ENCODE measurements around the gene WDR55. TPM values are rescaled to one million over a fixed set of nuclear protein-coding genes. Genes with fewer than 3 reads are reported as not detected.

Gene WDR55
- total and polyA plus RNA-seq, 2 of the 13 experiments (the other 11 are each of a cell fraction or from before 2014, with no cell fraction given), result 17.7 to 18.2 TPM

DNA sequence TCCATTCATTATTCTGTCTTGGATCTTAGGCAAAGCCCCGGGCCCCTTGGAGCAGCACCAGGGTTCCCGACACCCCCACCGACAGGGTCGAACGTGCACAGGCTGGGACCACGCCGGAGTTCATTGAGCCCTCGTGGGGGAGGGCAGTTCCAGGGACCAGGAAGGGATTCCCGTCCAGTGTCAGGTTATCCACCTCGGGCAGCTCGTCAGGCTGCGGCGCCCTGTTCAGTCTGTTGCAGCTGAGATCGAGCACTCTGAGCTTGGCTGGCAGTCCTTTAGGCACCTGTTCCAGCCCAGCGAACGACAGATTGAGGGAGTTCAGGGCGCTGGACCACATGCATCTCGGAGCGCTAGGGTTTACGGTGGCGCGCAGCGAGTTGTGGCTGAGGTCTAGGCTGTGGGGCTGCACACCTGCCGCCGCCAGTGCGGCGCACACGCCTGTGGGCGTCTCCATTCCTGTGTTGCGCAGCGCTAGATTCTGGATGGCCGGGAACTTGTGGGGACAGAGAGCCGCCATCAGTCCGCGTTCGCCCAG is 32.8 kb upstream of the WDR55 start:
- H3K79me2 ChIP-seq (ENCODE audit: insufficient read depth, low read length), result no peaks in the 10 kb centered on the region
- H3K9ac ChIP-seq (ENCODE audit: insufficient read depth, low read depth, low read length), result no peak overlapping the region
- in situ Hi-C loops (cut with HindIII; ENCODE audit: extremely low pct_ligation_motif_present, low pct_unique_long_range_greater_than_20kb), result loop anchor here (5.0 kb wide), 1 partner anchor 70 kb away; the partner anchor contains the start of genes APBB3 and SLC35A4
- no peaks in the 10 kb centered on the region for H4K20me1 ChIP-seq (ENCODE audit: insufficient read depth, low read length)
- H2AFZ ChIP-seq (ENCODE audit: low read length), result no peak overlapping the region
- ChIA-PET POLR2A (interaction anchor here (1.5 kb wide), 1 partner anchor 75 kb away, joined by 3 read pairs; the partner anchor contains the start of gene SRA1), CTCF (ENCODE audit: low intra/inter-chr PET ratio, low total read pairs) (no interaction called here)
- no peak overlapping the region for H3K27ac ChIP-seq (ENCODE audit: extremely low read length, insufficient read depth, low read length)
- no TSS peak for BruUV-seq (replicated peaks)
- no peak for DNase-seq (ENCODE audit: low spot score)
- no peaks in the 10 kb centered on the region for H3K36me3 ChIP-seq (replicated peaks in 1 of 2; ENCODE audit: control insufficient read depth in 1 of 2, insufficient read depth in 2 of 2, low read length in 2 of 2)
- intact Hi-C loops (cut with micrococcal nuclease; ENCODE audit: unreplicated experiment), result no loop called here
- peaks cover 45% of the 10 kb centered on the region for H3K4me1 ChIP-seq (ENCODE audit: insufficient read depth, low read length)
- no peaks in the 10 kb centered on the region for H3K27me3 ChIP-seq (ENCODE audit: control insufficient read depth in 1 of 2, insufficient read depth in 2 of 2, low read length in 2 of 2)
- FAIRE-seq, result no peak
- H3K4me2 ChIP-seq (ENCODE audit: low read depth, low read length), result no peak overlapping the region
- no peak for ATAC-seq
- H3K4me3 ChIP-seq (replicated peaks in 1 of 3; ENCODE audit: insufficient read depth in 1 of 3, low read depth in 2 of 3, low read length in 3 of 3), result no peak overlapping the region
- peaks cover 20% of the 10 kb centered on the region for H3K9me3 ChIP-seq (ENCODE audit: low read length)
- 96% methylated on average over 28 of the region's 36 CpGs for WGBS (ENCODE audit: low lambda C conversion rate)
- TF ChIP-seq, protein P1, sequence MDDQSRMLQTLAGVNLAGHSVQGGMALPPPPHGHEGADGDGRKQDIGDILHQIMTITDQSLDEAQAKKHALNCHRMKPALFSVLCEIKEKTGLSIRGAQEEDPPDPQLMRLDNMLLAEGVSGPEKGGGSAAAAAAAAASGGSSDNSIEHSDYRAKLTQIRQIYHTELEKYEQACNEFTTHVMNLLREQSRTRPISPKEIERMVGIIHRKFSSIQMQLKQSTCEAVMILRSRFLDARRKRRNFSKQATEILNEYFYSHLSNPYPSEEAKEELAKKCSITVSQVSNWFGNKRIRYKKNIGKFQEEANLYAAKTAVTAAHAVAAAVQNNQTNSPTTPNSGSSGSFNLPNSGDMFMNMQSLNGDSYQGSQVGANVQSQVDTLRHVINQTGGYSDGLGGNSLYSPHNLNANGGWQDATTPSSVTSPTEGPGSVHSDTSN (CRISPR knock-in tag; IDR thresholded peaks at IDR 0.05; ENCODE audit: borderline replicate concordance), result no peak
- TF ChIP-seq, protein P2, sequence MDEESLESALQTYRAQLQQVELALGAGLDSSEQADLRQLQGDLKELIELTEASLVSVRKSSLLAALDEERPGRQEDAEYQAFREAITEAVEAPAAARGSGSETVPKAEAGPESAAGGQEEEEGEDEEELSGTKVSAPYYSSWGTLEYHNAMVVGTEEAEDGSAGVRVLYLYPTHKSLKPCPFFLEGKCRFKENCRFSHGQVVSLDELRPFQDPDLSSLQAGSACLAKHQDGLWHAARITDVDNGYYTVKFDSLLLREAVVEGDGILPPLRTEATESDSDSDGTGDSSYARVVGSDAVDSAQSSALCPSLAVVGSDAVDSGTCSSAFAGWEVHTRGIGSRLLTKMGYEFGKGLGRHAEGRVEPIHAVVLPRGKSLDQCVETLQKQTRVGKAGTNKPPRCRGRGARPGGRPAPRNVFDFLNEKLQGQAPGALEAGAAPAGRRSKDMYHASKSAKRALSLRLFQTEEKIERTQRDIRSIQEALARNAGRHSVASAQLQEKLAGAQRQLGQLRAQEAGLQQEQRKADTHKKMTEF (CRISPR knock-in tag; IDR thresholded peaks at IDR 0.05), result no peak
- TF ChIP-seq, protein P3, sequence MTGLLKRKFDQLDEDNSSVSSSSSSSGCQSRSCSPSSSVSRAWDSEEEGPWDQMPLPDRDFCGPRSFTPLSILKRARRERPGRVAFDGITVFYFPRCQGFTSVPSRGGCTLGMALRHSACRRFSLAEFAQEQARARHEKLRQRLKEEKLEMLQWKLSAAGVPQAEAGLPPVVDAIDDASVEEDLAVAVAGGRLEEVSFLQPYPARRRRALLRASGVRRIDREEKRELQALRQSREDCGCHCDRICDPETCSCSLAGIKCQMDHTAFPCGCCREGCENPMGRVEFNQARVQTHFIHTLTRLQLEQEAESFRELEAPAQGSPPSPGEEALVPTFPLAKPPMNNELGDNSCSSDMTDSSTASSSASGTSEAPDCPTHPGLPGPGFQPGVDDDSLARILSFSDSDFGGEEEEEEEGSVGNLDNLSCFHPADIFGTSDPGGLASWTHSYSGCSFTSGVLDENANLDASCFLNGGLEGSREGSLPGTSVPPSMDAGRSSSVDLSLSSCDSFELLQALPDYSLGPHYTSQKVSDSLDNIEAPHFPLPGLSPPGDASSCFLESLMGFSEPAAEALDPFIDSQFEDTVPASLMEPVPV (CRISPR knock-in tag; IDR thresholded peaks at IDR 0.05), result no peak
- TF ChIP-seq FIP1L1 (IDR thresholded peaks at IDR 0.05; ENCODE audit: borderline replicate concordance, insufficient read depth, low read depth, low read length), result no peak
- TF ChIP-seq, protein P4, sequence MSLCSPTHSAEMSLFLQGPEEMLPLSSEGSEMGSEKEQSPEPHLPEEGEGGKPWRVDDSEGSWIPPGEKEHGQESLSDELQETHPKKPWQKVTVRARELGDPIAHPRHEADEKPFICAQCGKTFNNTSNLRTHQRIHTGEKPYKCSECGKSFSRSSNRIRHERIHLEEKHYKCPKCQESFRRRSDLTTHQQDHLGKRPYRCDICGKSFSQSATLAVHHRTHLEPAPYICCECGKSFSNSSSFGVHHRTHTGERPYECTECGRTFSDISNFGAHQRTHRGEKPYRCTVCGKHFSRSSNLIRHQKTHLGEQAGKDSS (CRISPR knock-in tag; IDR thresholded peaks at IDR 0.05; ENCODE audit: borderline replicate concordance, low read depth), result no peak
- no peak for TF ChIP-seq SNRNP70 (IDR thresholded peaks at IDR 0.05; ENCODE audit: low read depth, low read length)
- no peak for TF ChIP-seq AHR (CRISPR knock-in tag; IDR thresholded peaks at IDR 0.05)
- TF ChIP-seq MTF2 (CRISPR knock-in tag; IDR thresholded peaks at IDR 0.05; ENCODE audit: borderline replicate concordance), result no peak
- TF ChIP-seq, protein P5, sequence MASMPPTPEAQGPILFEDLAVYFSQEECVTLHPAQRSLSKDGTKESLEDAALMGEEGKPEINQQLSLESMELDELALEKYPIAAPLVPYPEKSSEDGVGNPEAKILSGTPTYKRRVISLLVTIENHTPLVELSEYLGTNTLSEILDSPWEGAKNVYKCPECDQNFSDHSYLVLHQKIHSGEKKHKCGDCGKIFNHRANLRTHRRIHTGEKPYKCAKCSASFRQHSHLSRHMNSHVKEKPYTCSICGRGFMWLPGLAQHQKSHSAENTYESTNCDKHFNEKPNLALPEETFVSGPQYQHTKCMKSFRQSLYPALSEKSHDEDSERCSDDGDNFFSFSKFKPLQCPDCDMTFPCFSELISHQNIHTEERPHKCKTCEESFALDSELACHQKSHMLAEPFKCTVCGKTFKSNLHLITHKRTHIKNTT (CRISPR knock-in tag; IDR thresholded peaks at IDR 0.05), result no peak
- TF ChIP-seq ZNF317 (CRISPR knock-in tag; IDR thresholded peaks at IDR 0.05), result no peak

All from HepG2 (cell line).